MG63 (cell line): ENCODE results near the gene CASR. TPM values are rescaled to one million over a fixed set of nuclear protein-coding genes. Genes with fewer than 3 reads are reported as not detected.

ENCODE experiments used
- DNase-seq: peaks from one replicate; pipeline ENCODE4 v3.0.0-alpha.2; 2020
- H3K27me3 ChIP-seq: fragments of 250-450 bp; sonication (Bioruptor Pico); 2 replicates; pipeline ENCODE4 v1.5.1; 2020; ENCODE audit warnings: mild to moderate bottlenecking, moderate library complexity
- H3K36me3 ChIP-seq: fragments of 250-450 bp; sonication (Bioruptor Pico); 2 replicates; pipeline ENCODE4 v1.5.1; 2020; ENCODE audit warnings: mild to moderate bottlenecking, moderate library complexity
- H3K4me3 ChIP-seq: fragments of 250-450 bp; sonication (Bioruptor Pico); 2 replicates; pipeline ENCODE4 v1.5.1; 2020; ENCODE audit warnings: mild to moderate bottlenecking, moderate library complexity
- H3K9me3 ChIP-seq: fragments of 250-450 bp; sonication (Bioruptor Pico); 2 replicates; pipeline ENCODE4 v1.5.1; 2020; ENCODE audit warnings: mild to moderate bottlenecking, moderate library complexity
- total RNA-seq: library from RNA; depleted of rRNA; stranded (reverse); fragments of >200 nt; shearing (Covaris generic); gene quantifications from 2 replicates; pipeline ENCODE4 v1.2.3, GENCODE V29; 2014; ENCODE audit warnings: low replicate concordance

CASR gene
- total RNA-seq, 1 experiment from 2014 or later = not detected

DNA sequence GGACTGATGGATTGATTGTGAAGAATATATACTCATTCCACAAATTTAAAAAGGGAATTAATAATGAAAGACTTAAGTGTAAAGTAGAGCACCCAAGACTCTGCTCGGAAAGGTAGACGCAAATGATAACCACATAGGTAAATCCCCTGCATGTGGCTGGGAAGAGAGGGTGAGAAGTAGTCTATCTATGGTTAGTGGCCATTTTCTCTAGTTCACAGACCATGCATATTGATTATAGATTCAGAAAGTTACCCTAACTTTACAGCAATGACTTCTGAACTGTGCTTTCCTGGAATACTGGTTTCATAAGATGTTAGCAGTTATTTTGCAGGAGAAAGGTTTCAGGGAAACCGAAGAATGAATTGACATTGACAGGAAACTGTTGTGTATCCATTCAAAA is 51.7 kb downstream of the CASR start:
- Histone ChIP-seq H3K4me3 (no peak overlapping the region), H3K27me3 (peaks cover 4% of the 10 kb centered on the region; the same call in 1 of the 2 replicates), H3K9me3 (no peaks in the 10 kb centered on the region; the same call in 1 of the 2 replicates), H3K36me3 (no peaks in the 10 kb centered on the region)
- no peak for DNase-seq

DNA sequence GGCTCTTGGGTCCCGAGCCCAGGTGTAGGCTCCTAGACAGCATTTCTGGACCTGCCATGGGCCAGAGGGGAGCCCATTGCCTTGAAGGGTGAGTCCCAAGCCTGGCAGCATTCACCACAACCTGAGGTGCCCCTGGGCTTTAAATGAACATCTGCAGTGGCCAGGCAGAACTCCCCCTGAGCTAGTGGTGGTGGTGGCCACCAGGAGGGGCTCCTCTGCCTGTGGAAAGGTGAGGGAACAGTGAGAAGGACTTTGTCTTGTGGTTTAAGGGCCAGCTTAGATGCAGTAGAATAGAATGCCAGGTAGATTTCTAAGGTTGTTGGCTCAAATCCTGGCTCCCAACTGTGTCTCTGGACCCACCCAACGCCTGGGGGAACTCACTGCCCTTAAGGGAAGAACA is 55.6 kb downstream of the CASR start:
- no peaks in the 10 kb centered on the region for H3K36me3 ChIP-seq
- no peak overlapping the region for H3K4me3 ChIP-seq
- H3K9me3 ChIP-seq = no peaks in the 10 kb centered on the region; the same call in 1 of the 2 replicates
- peaks cover 17% of the 10 kb centered on the region for H3K27me3 ChIP-seq
- no peak for DNase-seq

DNA sequence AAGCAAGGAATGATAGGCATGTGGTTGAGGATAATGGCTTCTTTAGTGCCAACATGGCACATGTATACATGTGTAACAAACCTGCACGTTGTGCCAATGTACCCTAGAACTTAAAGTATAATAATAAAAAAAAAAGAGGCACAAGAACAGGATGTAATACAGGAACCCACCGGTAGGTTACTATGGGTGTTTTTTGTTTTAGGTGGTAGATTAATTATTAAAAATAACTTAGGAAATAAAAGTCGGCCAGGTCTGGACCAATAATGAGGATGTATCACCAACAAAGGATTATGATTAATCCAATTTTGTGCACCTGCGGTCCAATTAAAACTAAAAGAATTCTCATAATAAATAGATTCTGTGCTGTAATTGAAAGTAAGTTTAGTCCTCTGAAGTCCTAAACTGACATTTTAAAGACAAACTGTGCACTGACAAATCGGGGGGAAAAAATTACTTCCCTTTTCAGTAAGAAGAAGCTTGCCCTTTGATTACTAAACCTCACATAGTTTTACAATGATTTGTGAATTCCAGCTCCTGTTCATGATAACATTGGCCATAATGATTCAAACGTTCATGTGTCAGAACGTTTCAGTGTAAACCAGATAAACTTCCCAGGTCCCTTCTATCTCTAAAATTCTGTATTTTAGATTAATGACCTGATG is 62.2 kb downstream of the CASR start:
- H3K36me3 ChIP-seq = no peaks in the 10 kb centered on the region
- no peaks in the 10 kb centered on the region; the same call in 1 of the 2 replicates for H3K9me3 ChIP-seq
- no peak for DNase-seq
- H3K27me3 ChIP-seq = peaks cover 17% of the 10 kb centered on the region
- H3K4me3 ChIP-seq = peak overlapping the region; percentile 45

DNA sequence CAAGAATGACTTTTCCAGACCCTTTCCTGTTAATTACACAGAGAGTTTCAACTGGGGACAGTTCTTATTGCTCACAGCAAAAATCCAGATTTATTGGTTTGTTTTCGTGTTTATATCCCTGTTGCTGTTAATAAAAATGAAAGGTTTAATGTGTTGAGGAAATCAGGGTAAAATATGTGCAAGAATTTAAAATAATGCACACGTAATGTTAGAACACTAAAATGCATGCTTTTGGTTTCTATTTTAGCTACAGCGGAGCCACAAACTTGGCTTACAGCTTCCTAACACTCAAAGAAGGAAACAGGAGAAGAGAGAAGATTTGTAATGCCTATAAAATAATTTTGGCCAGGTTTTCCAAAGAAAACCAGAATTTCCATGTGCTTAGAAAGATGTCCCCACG is 62.7 kb downstream of the CASR start:
- H3K27me3 ChIP-seq = peaks cover 13% of the 10 kb centered on the region
- no peaks in the 10 kb centered on the region for H3K36me3 ChIP-seq
- H3K9me3 ChIP-seq = no peaks in the 10 kb centered on the region
- peak overlapping the region; percentile 45 for H3K4me3 ChIP-seq
- no peak for DNase-seq

DNA sequence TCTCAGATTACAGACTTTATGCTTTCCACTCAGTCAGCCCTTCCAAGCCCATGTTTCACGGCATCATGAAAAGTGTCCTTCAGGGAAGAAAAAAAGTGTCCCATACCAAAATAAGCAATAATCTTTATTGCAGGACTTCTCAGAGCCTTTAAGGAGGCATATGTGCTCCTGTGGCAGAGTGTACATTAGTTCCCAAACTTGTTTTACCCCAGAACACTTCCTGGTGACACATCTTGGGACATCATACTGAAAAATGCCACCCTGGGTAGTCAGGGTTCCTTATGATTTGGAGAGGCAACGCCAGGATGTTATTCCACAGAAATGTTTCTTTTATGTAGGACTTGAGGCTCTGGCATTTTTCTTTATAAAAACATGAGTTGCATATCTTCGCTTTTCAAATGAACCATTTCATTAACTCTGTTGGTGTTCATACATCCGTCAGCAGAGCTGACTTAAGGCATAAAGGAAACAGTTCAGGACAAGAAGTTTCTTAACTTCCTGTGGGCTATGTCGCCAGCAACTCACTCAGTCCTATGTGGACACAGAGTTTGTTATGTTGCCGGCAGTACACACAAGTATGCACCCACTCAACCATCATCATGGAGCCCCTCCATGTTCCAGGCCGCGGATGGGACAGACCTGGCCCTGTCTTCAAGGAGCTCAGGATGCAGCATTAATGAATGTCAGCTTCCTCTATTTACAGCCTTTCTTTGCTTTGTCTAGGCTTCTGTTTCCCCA is 63.8 kb downstream of the CASR start:
- H3K36me3 ChIP-seq = no peaks in the 10 kb centered on the region
- H3K4me3 ChIP-seq = no peak overlapping the region
- H3K27me3 ChIP-seq = peaks cover 10% of the 10 kb centered on the region
- DNase-seq = no peak
- no peaks in the 10 kb centered on the region for H3K9me3 ChIP-seq

DNA sequence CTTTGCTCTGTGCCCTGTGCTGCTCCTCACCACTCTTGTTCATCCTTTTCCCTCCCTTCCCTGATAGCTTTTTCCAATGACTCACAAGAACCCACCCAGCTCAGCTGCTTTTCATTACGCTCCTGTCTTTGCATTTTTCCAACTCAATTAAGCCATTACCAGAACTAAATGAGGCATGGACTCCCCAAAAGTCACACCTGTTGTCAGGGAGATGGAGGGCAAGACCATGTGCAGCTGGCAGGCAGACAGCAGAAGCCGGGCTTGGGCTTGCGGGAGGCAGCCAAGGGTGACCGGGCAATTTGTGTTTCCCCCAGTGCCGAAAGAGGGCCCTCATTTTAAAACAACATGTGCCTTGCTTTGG is 64.3 kb downstream of the CASR start:
- no peak for DNase-seq
- Histone ChIP-seq H3K36me3 (no peaks in the 10 kb centered on the region), H3K4me3 (no peak overlapping the region), H3K9me3 (no peaks in the 10 kb centered on the region), H3K27me3 (peaks cover 10% of the 10 kb centered on the region)

DNA sequence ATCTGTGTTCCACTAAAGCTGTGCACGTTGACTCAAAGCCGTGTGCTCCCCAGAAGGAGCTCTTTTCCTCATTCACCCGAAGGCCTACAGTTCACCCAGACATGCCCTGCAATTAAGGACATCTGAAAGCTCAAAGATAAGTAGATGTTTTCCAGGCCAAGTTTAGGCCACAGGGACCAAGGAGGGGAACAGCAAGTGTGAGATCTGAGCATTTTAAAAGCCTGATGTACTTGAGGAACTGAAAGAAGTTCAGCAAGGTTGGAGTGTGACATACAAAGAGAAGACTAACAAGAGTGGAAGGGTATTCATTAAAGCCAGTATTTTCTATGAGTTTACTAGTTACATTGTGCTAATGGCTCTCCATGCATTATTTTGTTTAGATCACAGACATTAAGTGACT is 68.0 kb downstream of the CASR start:
- no peaks in the 10 kb centered on the region for H3K36me3 ChIP-seq
- H3K9me3 ChIP-seq = no peaks in the 10 kb centered on the region
- H3K4me3 ChIP-seq = no peak overlapping the region
- H3K27me3 ChIP-seq = peaks cover 2% of the 10 kb centered on the region; the same call in 1 of the 2 replicates
- no peak for DNase-seq

DNA sequence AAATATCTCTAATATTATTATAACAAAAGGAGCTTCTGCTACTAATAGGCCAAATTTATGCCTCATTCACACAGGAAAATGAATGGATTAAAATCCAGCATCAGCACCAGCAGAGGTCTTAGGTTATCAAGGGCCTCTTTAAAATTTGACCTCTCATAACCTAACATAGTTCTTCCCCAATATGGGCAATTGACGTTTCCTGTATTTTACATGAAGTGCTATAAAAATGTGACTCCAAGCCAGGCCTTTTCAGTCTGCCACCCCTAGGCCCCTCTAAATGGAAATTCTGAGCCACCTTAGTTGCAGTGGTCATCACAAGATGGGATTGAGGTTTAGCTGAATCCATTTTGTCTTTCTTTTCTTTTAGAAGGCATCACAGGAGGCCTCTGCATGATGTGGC is 70.1 kb downstream of the CASR start:
- H3K36me3 ChIP-seq = no peaks in the 10 kb centered on the region
- H3K4me3 ChIP-seq = no peak overlapping the region
- H3K27me3 ChIP-seq = no peaks in the 10 kb centered on the region; the same call in 1 of the 2 replicates
- no peaks in the 10 kb centered on the region for H3K9me3 ChIP-seq
- no peak for DNase-seq

DNA sequence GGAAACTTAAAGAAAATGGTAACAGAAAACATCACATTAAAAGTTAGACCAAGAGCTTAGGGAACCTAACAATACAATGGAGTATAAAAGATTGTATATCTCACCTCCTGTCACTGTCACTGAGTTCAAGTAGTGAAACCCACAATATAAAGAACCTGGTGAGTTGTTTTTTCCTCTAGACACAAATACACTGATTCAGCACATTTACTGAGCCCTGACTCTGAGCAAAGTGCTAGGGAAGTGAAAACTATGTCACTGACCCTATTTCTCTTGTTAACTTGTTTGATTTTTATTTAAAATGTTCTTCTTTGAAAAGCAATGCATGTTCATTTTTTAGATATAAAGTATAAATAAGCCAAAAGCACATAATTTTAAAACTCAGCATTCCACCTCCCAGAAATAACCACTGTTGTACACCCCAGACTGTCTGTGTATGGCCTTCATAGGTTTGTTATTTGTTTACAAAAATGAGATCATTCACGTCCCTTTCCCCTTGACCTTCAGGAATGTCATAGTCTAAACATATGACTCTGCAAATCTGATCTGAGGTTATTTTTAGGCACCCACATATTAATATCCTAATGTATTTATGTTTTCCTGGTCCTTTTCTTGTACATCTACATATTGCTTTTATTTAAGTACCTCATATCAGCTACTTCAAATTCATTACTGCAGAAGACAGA is 72.4 kb downstream of the CASR start:
- Histone ChIP-seq H3K27me3 (peaks cover 2% of the 10 kb centered on the region), H3K9me3 (no peaks in the 10 kb centered on the region), H3K4me3 (no peak overlapping the region), H3K36me3 (no peaks in the 10 kb centered on the region)
- no peak for DNase-seq

DNA sequence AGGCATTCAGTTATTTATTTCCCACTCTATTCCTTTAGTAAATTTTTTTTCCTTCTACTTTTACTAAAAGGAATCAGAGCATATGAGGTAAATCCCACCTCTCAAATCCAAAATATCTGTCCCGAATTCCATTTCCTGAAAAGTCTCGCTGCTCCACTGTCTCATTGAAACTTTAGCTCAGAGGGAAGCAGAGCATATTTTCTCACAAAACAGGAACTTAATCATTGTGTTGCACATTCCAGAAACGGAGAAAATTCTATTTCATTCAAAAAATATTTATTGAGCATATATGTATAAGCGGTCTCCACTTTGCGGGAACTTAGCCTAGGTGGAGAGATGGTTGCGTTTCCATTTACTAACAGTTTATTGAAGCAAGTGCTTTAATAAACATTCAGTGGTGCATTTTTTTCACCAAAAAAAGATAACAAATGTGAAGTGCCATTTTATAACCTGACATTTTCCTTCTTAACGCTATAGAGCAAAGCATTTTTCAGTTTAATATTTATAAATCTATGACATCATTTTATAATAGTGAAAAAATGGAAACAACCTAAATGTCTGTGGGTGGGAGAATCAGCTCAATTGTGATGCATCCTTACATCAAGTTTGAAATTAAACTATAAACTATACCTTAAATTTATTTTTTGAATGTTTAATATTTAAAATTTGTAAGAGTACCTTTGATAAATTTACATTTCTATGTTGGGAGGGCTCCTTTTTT is 74.3 kb downstream of the CASR start:
- Histone ChIP-seq H3K27me3 (peaks cover 7% of the 10 kb centered on the region), H3K4me3 (no peak overlapping the region), H3K36me3 (no peaks in the 10 kb centered on the region), H3K9me3 (no peaks in the 10 kb centered on the region)
- DNase-seq = no peak

DNA sequence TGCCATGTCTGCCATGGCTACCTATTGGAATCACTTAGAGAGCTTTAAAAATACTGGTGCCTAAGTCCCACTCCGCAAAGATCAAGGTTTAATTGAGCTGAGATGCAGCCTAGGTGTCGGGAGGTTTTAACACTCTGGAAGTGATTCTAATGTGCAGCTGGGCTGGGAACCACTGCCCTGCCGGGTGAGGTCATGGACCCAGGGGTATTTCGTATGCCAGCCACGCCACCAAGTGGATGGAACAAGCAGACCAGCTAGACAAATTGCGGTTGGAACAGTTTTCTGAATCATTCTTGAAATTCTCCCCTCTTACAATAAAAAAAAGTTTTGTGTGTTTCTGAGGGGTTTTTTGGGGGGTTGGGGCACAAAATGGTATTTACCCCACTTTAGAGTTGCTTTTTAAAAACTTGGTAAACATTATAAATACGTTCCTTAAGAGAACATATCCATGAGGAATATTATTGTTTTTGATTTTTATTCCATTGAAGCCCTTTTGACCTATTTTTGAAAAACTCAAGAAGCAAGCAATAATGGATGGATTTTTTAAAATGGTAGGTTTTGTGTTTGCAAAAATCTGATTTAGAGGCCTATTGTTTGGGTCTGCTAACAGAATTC is 75.4 kb downstream of the CASR start:
- Histone ChIP-seq H3K9me3 (no peaks in the 10 kb centered on the region), H3K36me3 (no peaks in the 10 kb centered on the region), H3K4me3 (no peak overlapping the region), H3K27me3 (peaks cover 9% of the 10 kb centered on the region)
- peak; percentile 75 for DNase-seq

DNA sequence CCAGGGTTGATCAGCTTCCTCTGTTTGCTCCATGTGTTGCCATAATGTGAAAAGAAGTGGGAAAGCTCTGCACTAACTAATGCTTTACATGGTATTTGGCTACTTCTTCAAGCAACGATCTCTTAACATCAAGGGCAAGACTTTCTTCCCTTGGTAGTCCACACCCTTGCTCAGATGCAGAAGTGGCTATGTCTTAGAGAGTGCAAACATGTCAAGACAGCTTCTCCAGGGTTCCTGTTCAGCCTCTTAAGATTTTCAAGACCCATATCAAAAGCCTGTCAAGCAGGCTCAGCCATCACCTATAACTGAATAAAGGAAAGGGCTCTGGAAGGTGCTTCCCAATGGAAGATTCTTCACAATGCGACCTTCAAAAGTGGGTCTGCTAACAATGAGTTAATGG is 76.7 kb downstream of the CASR start:
- DNase-seq = no peak
- no peaks in the 10 kb centered on the region for H3K36me3 ChIP-seq

DNA sequence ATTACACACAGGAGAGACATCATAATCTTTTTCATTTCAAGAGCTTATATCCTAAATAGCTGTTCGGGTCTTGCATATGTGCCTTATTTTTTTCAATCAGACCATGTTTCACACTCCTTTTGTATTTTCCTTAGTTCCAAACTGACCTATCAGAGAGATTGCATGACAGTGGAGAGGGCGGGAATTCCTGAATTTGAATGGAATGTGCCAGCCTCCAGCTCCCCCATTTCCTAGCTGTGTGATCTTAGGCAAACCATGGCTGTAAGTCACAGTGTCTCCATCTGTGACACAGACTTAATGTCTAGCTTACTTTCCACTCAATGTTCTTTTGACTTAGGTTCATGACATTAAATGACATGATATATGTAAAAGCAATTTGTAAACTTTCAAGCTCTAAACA is 79.6 kb downstream of the CASR start:
- DNase-seq = no peak

More for the DNA sequence above, 76.7 kb downstream of the CASR start:
- Histone ChIP-seq H3K27me3 (peaks cover 9% of the 10 kb centered on the region), H3K4me3 (no peak overlapping the region), H3K9me3 (no peaks in the 10 kb centered on the region)

DNA sequence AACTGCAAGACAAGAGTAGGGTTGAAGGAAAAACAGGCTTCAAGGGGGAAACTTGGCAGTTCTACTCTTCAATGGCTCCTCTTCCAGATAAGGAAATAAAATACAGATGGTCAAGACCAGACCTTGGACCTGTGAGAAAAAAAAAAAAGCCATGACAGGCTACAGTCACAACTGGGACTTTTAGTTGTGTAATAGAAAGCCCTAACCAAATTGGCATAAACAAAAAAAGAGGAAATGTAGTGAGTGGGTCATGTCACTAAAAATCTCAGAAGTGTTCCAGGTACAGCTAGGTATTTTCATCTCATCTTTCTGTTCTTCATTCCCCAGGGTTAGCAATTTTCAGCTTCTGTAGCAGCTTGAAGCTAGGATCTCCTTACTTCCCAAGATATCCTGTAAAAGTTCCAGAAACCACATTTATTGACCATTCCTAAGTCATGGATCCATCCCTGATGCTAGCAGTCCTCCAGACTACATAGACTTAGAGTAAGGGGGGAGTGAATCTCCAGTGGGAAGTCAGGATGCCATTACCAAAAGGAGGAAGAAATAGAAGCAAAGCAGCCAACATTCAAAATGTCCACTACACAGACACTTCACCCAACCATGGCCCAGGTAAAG is 80.6 kb downstream of the CASR start:
- DNase-seq = no peak
- Histone ChIP-seq H3K4me3 (no peak overlapping the region), H3K36me3 (no peaks in the 10 kb centered on the region), H3K9me3 (no peaks in the 10 kb centered on the region), H3K27me3 (peaks cover 9% of the 10 kb centered on the region)

More for the DNA sequence above, 79.6 kb downstream of the CASR start:
- H3K9me3 ChIP-seq = no peaks in the 10 kb centered on the region
- H3K4me3 ChIP-seq = no peak overlapping the region
- H3K27me3 ChIP-seq = peaks cover 9% of the 10 kb centered on the region
- H3K36me3 ChIP-seq = no peaks in the 10 kb centered on the region

DNA sequence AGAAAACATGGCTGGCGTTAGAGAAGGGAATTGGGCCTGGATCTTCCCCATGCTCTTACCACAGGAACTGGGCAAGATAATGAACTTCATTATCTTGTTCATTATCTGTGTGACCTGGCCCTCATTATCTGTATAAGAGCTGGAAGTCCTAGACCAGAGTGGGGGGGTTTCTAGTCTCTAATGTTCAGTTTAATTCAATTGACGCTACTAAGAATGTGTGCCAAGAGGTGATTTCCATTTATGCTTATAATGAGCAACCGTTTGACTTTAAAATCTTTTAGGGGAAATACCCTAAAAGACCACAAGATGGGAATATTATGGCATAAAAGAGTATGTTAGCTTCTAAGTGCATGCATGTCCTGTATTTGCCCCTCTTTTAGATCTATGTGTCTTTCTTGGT is 82.5 kb downstream of the CASR start:
- DNase-seq = no peak

More for the DNA sequence above, 82.5 kb downstream of the CASR start:
- no peaks in the 10 kb centered on the region for H3K9me3 ChIP-seq
- no peak overlapping the region for H3K4me3 ChIP-seq
- H3K27me3 ChIP-seq = peaks cover 7% of the 10 kb centered on the region
- no peaks in the 10 kb centered on the region for H3K36me3 ChIP-seq
